ELF-1 (cell line): ENCODE results near the gene AUTS2.
A peak's percentile ranks its signal among the peaks of the same experiment; 100 is the strongest.

ENCODE experiments used
- DNase-seq: peaks from one replicate; pipeline ENCODE4 v3.0.0-alpha.2; 2016; ENCODE audit warnings: low read depth, low spot score

The AUTS2 gene

DNA sequence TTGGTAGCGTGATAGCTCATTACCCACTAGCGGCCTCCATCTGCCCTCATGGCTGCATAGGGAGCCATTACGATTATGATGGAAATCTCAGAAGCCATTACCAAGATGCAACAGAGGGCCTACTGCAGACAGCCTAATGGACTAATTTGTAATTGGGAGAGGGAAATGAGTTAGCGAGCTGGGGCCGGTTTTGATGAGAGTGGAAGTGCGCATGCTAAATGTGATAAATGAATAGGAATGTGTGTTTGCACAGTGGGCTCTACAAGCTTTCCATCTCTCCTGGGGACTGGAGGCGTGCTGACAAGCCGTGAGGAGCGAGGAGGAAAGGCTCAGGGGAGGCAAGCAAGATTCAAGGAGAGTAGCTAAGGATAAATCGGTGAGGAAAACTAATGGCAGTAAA is 889.2 kb downstream of the AUTS2 start:
- no peak for DNase-seq

DNA sequence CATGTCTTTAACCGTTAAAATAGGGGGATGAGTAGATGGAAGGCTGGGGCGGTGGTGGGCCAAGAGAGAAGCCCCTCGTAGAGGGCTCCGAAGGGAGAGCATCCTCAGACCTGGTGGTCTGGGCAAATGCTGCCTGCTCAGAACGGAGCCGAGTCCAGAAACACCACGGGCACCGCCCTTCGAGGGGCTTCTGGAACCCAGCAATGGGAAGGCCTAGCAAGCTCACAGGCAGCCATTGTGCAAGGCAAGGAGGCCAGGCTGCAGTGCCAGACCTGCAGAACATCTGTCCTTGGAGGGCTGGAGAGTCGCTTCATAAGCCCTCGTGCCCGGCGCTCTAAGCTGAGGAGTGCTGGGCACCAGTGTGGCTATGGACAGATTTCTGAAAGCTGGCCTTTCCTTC is 889.6 kb downstream of the AUTS2 start:
- DNase-seq, result no peak

DNA sequence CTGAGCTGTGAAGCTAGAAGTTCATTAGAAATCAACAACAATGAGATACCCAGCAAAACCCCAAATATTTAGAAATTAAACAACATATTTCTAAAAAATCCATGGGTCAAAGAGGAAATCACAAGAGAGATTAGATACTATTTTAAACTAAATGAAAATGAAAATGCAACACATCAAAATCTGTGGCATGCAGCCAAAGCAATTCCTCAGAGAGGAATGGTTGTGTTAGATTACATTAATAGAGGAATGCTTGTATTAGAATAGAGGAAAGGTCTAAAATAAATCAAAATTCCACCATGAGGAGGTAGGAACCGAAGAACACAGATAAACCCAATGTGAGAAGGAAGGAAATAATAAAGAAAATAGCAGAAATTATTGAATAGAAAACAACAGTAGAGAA is 891.5 kb downstream of the AUTS2 start:
- no peak for DNase-seq

DNA sequence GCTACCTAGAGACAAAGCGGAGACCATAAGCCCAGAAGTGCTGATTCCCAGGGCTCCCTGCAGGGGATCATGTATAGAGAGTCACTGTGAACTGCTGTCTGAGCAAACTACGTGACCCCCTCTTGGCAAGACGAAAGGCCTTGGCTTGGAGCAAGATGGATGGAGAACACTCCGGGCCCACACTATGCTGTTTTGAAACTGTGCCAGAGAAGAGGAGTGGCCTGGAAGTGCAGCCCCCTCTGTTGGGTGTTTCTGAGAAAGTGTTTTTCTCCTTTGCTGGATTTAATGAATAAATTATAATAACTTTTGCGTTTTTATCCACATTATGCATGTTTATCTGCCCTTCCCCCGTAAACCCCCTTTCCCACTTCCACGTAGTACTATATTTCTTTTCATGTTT is 894.4 kb downstream of the AUTS2 start:
- peak; percentile 15 for DNase-seq

DNA sequence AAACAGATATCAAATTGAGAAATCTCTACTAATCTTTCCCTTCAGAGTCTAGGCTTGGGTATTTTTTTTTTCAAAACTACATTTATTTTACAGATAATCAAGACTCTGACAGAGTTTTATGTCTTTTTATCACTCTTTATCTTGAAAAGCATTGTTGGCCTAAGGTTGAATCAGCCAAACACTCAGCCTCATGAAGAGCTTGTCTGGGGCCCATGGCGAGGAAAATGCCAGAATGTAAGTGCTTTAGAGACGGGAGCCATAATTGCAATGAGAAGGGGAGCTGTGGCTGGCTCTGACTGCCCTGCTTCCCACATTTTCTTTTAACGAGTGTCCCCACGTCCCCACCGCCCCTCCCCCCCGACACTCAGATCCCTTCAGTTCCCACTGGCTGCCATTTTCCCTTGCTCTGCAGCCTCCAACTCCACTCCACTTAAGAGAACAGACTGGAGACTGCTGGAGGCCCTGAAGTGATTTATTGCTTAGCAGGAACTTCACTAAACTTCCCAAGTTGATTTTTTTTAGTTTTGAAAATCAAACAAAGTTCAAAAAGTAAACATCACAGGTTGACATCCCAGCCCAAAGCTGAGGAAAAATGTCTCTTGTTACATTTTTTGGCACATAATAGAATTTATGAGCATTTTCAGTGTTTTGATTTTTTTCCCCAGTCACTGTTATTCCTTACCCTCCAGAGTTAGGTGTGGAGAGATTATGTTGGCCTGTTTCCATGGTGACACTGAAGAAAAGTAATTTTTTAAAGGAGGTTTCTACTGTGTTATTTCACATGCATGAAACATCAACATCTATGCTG is 896.2 kb downstream of the AUTS2 start:
- no peak for DNase-seq

DNA sequence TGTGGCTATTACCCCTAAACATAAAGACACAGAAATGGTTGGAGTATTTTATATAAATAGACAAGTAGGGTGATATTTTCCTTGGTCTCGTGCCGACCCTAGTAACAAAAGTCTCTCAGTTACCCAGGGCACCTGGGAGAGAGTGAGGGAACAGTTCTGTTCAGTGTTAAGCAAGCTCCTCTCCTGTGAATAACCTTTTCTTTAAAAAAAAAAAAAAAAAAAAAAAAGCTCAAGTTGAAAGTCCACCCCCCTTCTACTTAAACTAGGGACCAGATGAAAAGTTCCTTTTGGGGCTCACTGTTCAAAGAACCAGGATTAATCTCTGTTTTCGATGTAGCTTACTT is 896.7 kb downstream of the AUTS2 start:
- DNase-seq, result no peak

DNA sequence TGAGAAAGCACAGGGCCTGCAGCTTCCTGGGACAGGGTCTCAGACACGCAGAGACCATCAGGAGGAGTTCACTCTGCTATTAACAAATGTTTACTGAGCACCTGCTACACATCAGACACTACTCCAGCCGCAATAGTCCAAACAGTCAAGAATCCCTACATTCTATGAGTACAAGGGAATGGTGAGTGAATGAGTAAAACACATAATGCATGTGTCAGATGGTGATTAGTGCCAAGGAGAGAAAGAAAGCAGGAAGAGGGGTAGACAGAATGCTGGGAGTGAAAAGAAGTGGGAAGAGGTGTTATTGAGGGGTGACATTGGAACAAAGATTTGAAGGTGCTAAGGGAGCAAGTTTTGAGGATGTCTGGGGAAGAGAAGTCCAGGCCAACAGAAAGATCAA is 899.5 kb downstream of the AUTS2 start:
- DNase-seq, result no peak

DNA sequence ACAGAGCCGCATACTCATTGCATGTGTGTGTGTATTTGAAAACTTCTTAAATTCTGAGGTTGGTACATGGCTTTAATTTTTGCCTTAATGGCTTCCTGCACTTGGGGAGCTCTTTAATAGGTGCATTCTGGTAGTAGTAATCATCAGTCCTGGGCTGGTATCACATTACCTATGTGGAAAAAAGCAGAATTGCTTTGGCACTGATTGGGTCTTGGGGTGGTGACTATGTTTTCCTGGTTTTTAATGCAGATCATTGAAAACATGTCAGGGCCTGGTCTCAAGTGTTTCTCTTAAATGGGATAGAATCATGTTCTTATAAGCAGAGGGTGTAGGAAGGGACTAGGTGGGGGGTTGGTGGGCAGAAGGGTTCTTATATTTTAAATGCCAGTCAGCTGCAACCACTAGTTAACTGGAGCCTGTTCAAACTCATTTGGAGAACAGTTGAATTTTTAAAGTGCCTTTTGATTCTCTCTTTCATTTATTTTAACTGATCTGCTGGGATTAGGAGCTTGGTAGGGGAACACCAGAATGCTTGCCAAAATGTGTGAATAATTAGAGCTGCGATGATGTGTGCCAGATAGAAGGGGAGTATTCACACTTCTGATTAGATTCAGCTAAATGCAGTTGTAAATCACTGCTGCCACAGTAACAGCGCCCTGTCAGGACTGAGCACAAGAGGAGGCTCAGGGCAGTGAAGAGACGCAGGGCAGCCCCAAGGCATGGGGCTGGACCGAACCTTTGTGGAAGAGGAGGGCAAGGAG is 900.1 kb downstream of the AUTS2 start:
- DNase-seq, result peak; percentile 20

DNA sequence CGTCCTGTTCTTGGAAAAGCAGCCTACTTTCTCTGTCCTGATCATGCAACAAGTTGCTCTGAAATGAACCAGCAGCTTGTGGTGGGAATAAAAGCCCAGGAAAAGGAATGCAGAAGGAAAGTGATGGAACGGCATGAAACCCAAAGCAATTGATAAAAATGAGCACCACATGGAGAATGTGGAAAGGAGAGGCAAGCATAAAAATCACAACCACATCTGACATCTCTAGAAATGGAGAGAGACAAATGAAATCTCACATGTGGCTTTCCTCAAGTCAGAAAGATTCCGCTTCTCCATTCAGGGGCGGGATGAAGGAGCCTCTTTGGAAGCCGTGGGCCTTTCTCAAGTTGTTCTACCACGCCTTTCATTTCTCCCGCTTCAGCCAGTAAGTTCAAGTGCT is 902.0 kb downstream of the AUTS2 start:
- no peak for DNase-seq

DNA sequence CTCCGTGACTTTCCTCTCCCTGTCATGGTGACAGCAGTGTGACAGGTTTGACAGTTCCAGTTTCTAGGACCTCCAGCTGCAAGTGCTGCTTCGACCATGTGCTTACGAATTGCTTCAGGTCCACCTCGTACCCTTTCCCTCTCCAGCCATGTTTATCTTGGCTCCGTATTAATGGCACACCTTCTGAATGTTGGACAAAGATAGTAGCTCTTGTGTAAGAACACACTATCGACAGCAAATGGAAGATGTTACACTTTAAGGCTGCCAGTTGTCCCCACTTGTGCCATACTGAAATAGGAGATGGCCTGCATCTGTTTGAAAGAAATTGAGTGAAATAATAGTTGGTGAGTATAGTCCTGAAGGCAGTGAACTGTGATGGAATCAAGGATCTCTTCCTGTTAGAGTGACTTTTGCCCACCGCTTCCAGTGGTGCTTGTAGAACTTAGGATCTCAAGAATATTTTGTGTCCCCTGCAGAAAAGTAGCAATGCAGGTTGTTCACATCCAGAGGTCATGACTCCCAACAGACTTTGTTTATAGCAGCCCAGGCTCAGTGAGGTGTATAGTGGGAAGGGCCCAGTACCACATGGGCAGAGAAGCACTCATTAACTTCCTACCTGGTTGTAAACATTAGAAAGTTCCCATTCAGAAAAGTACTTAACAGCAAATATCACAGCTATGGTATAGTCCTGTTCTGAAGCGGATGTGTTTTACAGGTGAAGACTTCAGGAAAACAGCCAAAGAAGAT is 904.0 kb downstream of the AUTS2 start:
- DNase-seq, result no peak

DNA sequence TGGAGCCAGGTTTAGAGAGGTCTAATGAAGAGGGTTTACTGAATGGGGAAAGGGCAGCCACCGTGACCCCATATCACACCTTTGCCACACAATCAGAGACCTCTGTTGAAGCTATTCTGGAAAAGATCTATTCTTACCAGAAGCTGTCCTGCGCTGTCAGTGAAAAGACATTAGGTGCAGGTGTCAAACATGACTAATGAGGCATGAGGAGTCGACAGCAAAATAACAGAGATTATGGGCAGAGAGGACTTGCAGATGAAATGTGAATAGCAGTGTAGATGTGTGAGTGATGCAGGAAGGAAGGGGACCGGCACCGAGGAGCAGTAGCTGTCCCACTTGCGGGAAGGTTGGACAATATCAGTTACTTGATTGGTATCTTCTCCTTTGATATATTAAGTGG is 906.0 kb downstream of the AUTS2 start:
- no peak for DNase-seq

DNA sequence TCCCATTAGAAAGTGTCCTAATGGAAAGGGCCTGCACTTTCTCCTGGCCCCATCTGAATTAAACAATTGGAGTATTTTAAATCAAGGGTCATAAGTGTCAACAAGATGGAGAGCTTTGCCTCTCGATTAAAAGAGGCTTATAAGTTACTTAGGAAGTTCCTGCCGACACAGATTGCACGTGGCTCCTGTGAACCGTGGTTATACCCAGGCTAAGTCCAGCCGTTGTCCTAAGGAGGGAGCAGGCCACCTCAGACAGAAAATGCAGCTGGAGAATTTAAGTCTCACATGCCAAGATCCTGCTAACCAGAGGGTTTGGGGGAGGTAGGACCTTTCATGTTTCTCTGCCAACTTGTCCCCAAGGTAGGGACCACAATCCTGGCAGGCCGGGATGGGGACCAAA is 907.2 kb downstream of the AUTS2 start:
- no peak for DNase-seq

DNA sequence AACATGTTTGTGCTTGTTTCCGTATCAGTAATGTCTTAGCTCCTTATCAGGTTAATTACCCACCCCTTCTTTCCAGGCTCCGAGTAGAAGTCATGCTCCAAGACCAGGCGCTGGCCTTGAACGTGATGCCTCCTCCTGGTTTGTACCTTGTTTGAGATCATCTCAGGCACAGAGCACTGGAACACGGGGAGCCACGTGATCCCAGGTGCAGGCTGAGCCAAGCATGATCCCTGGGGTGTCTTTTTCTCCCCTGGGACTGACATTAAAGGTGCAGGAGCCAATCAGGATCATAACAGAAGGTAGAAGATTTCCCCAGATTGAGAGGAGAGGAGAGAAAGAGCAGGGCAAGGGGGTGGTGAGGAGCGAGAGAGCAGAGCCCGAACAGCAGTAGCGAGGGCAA is 907.6 kb downstream of the AUTS2 start:
- no peak for DNase-seq

DNA sequence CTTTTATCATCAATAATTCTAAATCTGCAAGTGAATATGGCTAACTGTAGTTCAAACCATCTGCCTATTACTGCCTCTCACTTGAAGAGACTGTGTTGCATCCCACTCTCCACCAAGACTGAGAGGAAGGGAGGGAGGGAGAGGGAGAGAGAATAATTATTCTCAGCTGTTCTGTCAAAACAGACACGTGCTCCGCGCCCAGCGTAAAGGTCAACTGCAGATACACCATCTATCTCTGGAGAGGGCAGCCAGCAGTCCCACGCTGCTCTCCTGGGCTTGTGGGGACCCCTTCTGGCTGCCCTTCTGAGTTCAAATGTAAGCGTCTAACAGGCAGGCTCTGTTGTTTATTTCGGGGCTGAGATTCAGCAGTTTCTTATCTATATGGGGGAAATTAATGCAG is 908.2 kb downstream of the AUTS2 start:
- peak; percentile 77 for DNase-seq

DNA sequence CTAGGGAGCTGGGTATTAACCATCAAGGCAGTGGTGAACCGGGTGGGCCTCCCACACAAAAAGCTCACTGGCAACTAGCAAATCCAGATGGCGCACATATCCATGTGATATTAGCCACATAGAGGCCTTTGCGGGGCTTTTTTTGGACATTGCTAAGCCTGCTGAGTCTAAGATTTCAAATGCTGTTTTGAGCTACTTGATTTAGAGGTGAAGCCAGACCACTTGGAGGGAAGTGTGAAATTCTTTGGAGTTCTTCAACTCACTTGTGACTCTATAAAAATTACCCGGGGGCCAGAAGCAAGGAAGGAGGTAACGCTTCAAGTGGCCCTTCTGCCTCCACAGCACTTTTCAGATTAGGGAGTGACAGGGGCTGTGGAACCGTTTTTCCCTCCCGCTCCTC is 913.9 kb downstream of the AUTS2 start:
- no peak for DNase-seq

DNA sequence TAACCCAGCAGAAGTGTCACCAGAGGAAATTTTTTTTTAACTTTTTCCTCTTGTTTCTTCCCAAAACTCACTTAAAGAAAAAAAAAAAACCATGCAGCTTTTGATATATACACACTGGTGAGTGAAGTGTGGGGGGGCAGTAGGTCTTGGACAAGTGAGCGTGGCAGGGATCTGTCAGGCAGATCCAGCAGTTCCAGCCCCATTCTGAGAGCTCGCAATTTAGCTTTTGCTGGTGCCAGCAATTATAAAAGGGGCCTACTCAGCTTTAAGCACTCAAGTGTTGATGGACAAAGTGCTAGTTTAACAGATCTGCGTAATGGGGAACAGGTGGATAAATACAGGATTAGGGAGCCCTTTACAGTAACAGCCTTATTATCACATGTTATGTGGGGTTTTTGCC is 914.5 kb downstream of the AUTS2 start:
- no peak for DNase-seq

DNA sequence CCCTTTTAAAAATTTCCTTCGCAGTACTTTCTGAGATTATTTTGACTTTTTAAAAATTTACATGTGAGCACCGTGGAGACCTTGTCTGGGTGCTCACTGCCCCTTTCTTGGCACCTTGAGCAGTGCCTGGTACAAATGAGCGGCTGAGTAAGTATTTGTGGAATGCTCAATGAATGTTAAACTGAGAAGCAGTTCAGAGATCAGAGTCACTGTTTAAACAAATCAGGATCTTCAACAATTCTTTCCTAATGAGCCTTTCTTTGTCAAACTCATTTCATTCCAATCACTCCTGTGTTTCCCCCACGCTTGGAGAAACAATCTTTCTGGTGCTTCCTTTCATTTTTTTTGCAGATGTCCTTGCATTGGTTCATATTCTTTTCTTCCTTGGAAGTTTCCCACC is 922.3 kb downstream of the AUTS2 start:
- no peak for DNase-seq

DNA sequence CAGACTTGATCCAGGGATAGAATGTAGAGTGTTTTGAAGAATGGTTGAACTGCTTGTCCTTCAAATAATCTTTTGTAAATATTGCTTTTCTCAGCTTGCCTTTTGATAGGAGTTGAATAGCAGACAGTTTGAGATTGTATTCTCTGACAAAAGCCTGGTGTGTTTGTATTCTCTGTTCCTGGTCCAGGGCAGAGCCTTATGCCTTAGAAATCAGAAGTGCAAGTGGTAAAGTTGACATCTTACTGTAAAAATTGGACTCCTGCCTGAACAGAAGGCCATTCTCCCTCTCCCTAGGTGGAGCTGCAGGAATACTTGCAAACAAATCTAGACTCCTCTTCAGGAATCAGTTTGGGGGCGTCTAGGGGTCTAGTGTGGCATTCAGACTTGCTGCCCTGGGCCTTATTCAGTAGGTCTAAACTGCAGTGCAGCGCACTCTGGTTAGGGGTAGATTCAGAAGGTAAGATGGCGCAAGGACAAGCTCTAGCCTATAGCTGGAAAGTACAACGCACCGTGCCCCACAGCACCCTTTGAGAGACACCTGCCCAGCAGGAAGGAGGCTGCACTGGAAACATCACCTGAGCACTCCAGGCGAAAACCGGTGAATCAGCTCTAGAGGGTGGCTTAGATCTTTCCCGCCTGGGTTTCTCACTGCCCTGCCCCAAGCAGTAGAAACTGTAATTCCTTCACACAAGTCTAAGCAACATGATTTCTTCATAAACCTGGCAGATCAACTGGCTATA is 925.1 kb downstream of the AUTS2 start:
- DNase-seq, result no peak

DNA sequence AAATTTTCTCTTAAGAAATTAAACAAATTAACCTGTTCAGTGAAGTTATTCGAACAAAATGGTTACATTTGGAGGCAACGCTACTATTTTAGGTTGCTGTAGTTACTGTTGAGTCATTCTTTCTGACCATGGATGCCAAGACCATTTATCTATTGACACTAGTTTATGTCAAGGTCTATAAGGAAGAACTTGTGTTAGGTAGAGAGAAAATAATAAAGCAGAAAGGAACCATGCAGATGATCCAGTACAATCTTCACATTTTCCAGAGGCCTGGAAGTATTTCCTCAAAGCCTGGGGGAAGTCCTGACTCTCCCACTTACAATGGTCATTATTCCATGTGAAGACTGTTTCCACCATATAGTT is 925.7 kb downstream of the AUTS2 start:
- DNase-seq, result no peak

DNA sequence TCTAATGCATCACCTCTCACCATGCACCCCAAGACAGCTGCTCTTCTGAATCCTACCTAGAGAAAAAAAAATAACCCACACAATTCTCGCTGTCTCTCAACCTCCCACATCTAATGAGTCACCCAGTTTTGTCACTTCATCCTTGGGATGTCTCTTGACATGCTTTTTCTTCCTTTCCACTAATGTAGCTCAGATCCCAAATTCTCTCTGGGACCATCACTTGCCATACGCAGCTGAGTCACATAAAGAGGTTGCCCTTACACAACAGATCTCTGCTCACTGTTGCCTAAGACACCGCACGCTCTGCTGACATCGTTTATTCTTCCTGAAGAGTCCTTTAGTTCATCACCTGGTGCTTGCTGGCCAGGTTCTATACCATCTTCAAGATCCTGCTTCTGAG is 927.7 kb downstream of the AUTS2 start:
- no peak for DNase-seq

DNA sequence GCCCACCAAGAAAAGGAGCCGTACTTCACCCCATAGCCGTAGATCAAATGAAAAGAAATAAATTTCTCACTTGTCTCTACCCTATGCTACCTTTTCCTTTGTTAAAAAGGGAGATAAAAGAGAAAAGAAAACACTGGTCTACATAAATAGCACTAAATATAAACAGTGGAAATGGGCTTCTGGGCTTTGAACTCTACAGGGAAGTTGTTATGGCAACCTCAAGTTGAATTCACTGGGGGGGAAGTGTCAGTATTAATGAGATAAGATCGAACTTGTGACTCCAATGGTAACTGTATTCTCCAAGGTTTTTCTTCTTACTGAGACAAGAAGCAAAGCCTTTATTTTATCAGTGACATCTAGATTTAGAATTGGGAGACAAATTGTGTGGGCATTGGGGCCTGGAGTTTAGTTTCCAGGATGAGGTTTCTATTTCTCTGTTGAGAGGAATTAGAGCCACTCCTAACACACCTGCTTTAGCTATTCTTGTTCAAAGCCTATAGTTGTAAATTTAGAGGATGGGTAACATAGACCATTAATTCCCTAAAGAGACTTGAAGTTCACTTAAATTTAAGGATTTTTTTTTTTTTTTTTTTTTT is 929.3 kb downstream of the AUTS2 start:
- no peak for DNase-seq

DNA sequence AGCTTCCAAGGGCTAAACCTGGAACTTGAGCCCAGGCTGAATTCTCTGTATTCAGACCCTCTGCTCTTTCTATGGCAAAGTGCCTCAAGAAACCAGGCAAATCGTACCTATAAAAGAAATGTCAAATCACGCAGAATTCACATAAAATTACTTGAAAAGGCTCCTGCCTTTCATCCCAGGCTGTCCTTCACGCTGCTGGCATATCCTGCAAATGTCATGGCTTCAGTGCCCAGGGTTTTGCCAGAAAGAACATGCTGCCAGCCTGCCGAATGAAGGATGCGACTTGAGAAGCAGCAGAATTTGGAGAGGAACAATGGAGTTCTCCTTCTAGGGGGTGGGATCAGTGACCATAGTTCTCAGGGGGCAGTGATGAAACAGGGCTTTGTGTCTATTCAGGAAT is 931.2 kb downstream of the AUTS2 start:
- no peak for DNase-seq
